Muscle layer of colon (tissue), 2 donors: ENCODE data around the gene CYBC1.

Source experiments
- H3K27ac ChIP-seq: one replicate; pipeline ENCODE4 v1.7.0; 2013; ENCODE audit warnings: low read depth, mild to moderate bottlenecking, low read length, moderate library complexity
- H3K27me3 ChIP-seq, 2 donors: one replicate each; pipeline ENCODE4 v1.7.0; 2013; ENCODE audit warnings: low read length in 2 of 2, mild to moderate bottlenecking in 2 of 2; ENCODE audit not compliant: insufficient read depth in 2 of 2, control insufficient read depth in 1 of 2
- H3K36me3 ChIP-seq: one replicate; pipeline ENCODE4 v1.7.0; 2013; ENCODE audit warnings: mild to moderate bottlenecking, low read length; ENCODE audit not compliant: insufficient read depth
- H3K4me1 ChIP-seq: one replicate; pipeline ENCODE4 v1.7.0; 2013; ENCODE audit warnings: mild to moderate bottlenecking, low read length; ENCODE audit not compliant: insufficient read depth
- H3K4me3 ChIP-seq, 2 donors: one replicate each; pipeline ENCODE4 v1.7.0; 2013; ENCODE audit warnings: low read length in 2 of 2, low read depth in 1 of 2, mild to moderate bottlenecking in 1 of 2, moderate library complexity in 1 of 2
- H3K9ac ChIP-seq: one replicate; pipeline ENCODE4 v1.7.0; 2013; ENCODE audit warnings: low read length
- H3K9me3 ChIP-seq: one replicate; pipeline ENCODE4 v1.7.0; 2013; ENCODE audit warnings: mild to moderate bottlenecking, low read length
- donor health status: abdominal sarcoma.
- donor health status: Adenocarcinoma of cecum.

Gene CYBC1

GRCh38 chr17:82490512-82491195, 40.1 kb upstream of the CYBC1 start:
- Histone ChIP-seq H3K27me3 (no peaks in the 10 kb centered on the region), H3K36me3 (peaks cover 14% of the 10 kb centered on the region), H3K9me3 (no peaks in the 10 kb centered on the region), H3K4me3 (no peak overlapping the region), H3K27ac (no peak overlapping the region), H3K4me1 (peaks cover 4% of the 10 kb centered on the region), H3K9ac (no peak overlapping the region)

- Histone ChIP-seq H3K36me3 (peaks cover 19% of the 10 kb centered on the region), H3K9me3 (no peaks in the 10 kb centered on the region), H3K27ac (no peak overlapping the region), H3K4me3 (no peak overlapping the region), H3K4me1 (peaks cover 4% of the 10 kb centered on the region), H3K9ac (no peak overlapping the region), H3K27me3 (no peaks in the 10 kb centered on the region)
Observed at GRCh38 chr17:82489851-82490511, 39.4 kb upstream of the CYBC1 start.

- Histone ChIP-seq H3K9me3 (no peaks in the 10 kb centered on the region), H3K9ac (no peak overlapping the region), H3K4me1 (peaks cover 4% of the 10 kb centered on the region), H3K27ac (no peak overlapping the region), H3K36me3 (peaks cover 28% of the 10 kb centered on the region), H3K4me3 (no peak overlapping the region), H3K27me3 (no peaks in the 10 kb centered on the region)
Observed at GRCh38 chr17:82489117-82489516, 38.6 kb upstream of the CYBC1 start.

GRCh38 chr17:82487910-82488309, 37.4 kb upstream of the CYBC1 start:
- Histone ChIP-seq H3K4me3 (no peak overlapping the region), H3K36me3 (peaks cover 39% of the 10 kb centered on the region), H3K9me3 (no peaks in the 10 kb centered on the region), H3K4me1 (peaks cover 4% of the 10 kb centered on the region), H3K27me3 (no peaks in the 10 kb centered on the region), H3K9ac (no peak overlapping the region), H3K27ac (no peak overlapping the region)

- no peak overlapping the region for H3K9ac ChIP-seq
- no peak overlapping the region for H3K27ac ChIP-seq
- H3K9me3 ChIP-seq = no peaks in the 10 kb centered on the region
- H3K4me3 ChIP-seq = no peak overlapping the region
- H3K27me3 ChIP-seq = no peaks in the 10 kb centered on the region
- H3K4me1 ChIP-seq = peaks cover 4% of the 10 kb centered on the region
- H3K36me3 ChIP-seq = peaks cover 50% of the 10 kb centered on the region
Observed at GRCh38 chr17:82486231-82487094, 35.9 kb upstream of the CYBC1 start.

- H3K27me3 ChIP-seq = no peaks in the 10 kb centered on the region
- H3K36me3 ChIP-seq = peaks cover 74% of the 10 kb centered on the region
- H3K4me3 ChIP-seq = no peak overlapping the region
- no peak overlapping the region for H3K9ac ChIP-seq
- H3K4me1 ChIP-seq = peaks cover 3% of the 10 kb centered on the region
- H3K27ac ChIP-seq = no peak overlapping the region
- no peaks in the 10 kb centered on the region for H3K9me3 ChIP-seq
Observed at GRCh38 chr17:82483836-82484235, 33.3 kb upstream of the CYBC1 start.

- Histone ChIP-seq H3K9me3 (no peaks in the 10 kb centered on the region), H3K4me3 (no peak overlapping the region), H3K36me3 (peaks cover 76% of the 10 kb centered on the region), H3K27me3 (no peaks in the 10 kb centered on the region), H3K4me1 (no peaks in the 10 kb centered on the region), H3K9ac (no peak overlapping the region), H3K27ac (no peak overlapping the region)
Observed at GRCh38 chr17:82483204-82483660, 32.7 kb upstream of the CYBC1 start.

- Histone ChIP-seq H3K4me1 (no peaks in the 10 kb centered on the region), H3K36me3 (peaks cover 70% of the 10 kb centered on the region), H3K27me3 (no peaks in the 10 kb centered on the region), H3K27ac (no peak overlapping the region), H3K9ac (no peak overlapping the region), H3K4me3 (no peak overlapping the region), H3K9me3 (no peaks in the 10 kb centered on the region)
Observed at GRCh38 chr17:82480318-82480717, 29.8 kb upstream of the CYBC1 start.

- H3K36me3 ChIP-seq = peaks cover 69% of the 10 kb centered on the region
Observed at GRCh38 chr17:82479602-82480001, 29.1 kb upstream of the CYBC1 start.

GRCh38 chr17:82477934-82478333, 27.4 kb upstream of the CYBC1 start:
- Histone ChIP-seq H3K36me3 (peaks cover 60% of the 10 kb centered on the region), H3K4me3 (no peak overlapping the region), H3K9me3 (no peaks in the 10 kb centered on the region), H3K27me3 (no peaks in the 10 kb centered on the region), H3K27ac (no peak overlapping the region), H3K4me1 (no peaks in the 10 kb centered on the region), H3K9ac (no peak overlapping the region)

More at GRCh38 chr17:82479602-82480001, 29.1 kb upstream of the CYBC1 start:
- Histone ChIP-seq H3K9me3 (no peaks in the 10 kb centered on the region), H3K4me3 (no peak overlapping the region), H3K27ac (no peak overlapping the region), H3K27me3 (no peaks in the 10 kb centered on the region), H3K4me1 (no peaks in the 10 kb centered on the region), H3K9ac (no peak overlapping the region)

GRCh38 chr17:82475458-82475857, 24.9 kb upstream of the CYBC1 start:
- Histone ChIP-seq H3K27ac (no peak overlapping the region), H3K4me3 (no peak overlapping the region), H3K4me1 (no peaks in the 10 kb centered on the region), H3K27me3 (no peaks in the 10 kb centered on the region), H3K36me3 (peaks cover 42% of the 10 kb centered on the region), H3K9me3 (no peaks in the 10 kb centered on the region), H3K9ac (no peak overlapping the region)
